SK-N-MC (cell line): ENCODE data around the gene PRMT9.

Experiments used
- EZH2 ChIP-seq: fragments of 200-600 bp; sonication (generic); IDR thresholded peaks from one replicate; pipeline ENCODE4 v1.6.1; 2017; ENCODE audit warnings: antibody characterized with exemption
- FOXP2 ChIP-seq: optimal IDR thresholded peaks from 2 replicates; pipeline ENCODE3; 2011; ENCODE audit warnings: mild to moderate bottlenecking, moderate library complexity; ENCODE audit not compliant: insufficient read depth; ENCODE audit errors: extremely low read length, control extremely low read depth
- POLR2AphosphoS5 ChIP-seq: IDR thresholded peaks from 2 replicates; pipeline ENCODE4 v1.6.1; 2012; ENCODE audit warnings: mild to moderate bottlenecking, low read depth, low read length, borderline replicate concordance

DNA sequence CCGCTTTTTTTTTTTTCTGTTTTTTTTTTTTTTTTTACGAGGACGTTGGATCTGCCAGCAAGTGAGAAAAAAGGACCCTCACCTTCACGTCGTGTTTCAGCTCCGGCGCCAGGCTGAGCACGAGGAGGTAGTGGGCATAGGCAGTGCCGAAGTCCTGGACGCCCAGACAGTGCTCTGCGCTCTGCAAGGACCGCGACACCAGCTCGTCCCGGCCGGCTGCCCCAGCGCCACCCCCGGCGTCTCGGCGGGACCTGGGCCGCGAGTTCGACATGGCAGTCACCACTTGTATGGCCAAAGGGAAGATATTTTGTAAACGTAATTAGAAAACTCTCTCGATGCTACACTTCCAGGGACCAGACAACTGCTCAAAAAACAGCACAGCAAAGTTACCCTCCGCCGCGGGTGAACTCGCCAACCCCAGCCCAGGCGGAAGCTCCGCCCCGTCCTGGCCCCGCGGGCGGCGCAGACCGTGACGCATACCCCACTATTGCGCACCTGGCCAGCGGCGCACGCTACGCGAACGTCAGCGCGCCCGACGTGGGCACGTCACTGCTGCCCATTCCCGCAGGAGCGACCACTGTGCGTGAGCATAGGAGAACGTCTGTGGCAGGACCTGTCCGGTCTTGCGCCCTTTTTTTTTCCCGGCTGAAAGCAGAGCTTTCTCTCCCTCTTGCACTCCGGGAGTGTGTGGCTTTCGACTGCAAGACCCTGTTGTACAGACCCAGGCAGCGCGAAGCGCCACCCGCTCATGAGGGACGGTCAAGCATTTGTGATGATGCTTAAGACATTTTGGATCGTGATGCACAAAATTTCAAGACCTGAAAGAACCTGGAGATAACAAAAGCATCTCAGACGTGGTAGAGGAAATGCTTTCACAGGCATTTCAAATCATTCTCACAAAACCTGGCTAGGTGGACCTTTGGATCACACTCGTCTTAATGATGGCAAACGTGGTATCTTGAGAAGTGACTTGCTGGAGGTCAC, at the start of gene PRMT9:
- TF ChIP-seq POLR2AphosphoS5: peak; percentile 99
- no peak for TF ChIP-seq EZH2
- TF ChIP-seq FOXP2: no peak
